ENCODE measurements around the gene TPO.

GRCh38 chr2:1494257-1494656 lies 81.0 kb downstream of the TPO start:
- TF ChIP-seq CTCF (IDR thresholded peaks at IDR 0.05) (no peak), EP300 (IDR thresholded peaks at IDR 0.05) (no peak)
